ENCODE measurements around the gene SUPT3H.

SUPT3H gene

GRCh38 chr6:45196121-45196520 is 181.6 kb downstream of the SUPT3H start:
- CTCF ChIA-PET, result no interaction called here
- POLR2A ChIA-PET, result no interaction called here
- DNase-seq (ENCODE audit: extremely low spot score), result no peak
- TF ChIP-seq CTCF (IDR thresholded peaks at IDR 0.05; ENCODE audit: control extremely low read depth, extremely low read depth, low read depth, missing control alignments), result no peak

GRCh38 chr6:45195137-45195536 is 182.6 kb downstream of the SUPT3H start:
- ChIA-PET CTCF (no interaction called here), POLR2A (no interaction called here)
- no peak for DNase-seq (ENCODE audit: extremely low spot score)
- no peak for TF ChIP-seq CTCF (IDR thresholded peaks at IDR 0.05; ENCODE audit: control extremely low read depth, extremely low read depth, low read depth, missing control alignments)

- ChIA-PET POLR2A (no interaction called here), CTCF (interaction anchor here (1.1 kb wide), 1 partner anchor 33 kb away, joined by 3 read pairs; no protein-coding TSS in a partner anchor)
- no peak for TF ChIP-seq CTCF (IDR thresholded peaks at IDR 0.05; ENCODE audit: control extremely low read depth, extremely low read depth, low read depth, missing control alignments)
- DNase-seq (ENCODE audit: extremely low spot score), result no peak
Measured at GRCh38 chr6:45192556-45192955, 185.2 kb downstream of the SUPT3H start.

- ChIA-PET POLR2A (no interaction called here), CTCF (interaction anchor here (0.7 kb wide), 1 partner anchor 9 kb away, joined by 3 read pairs; no protein-coding TSS in a partner anchor)
- no peak for DNase-seq (ENCODE audit: extremely low spot score)
- no peak for TF ChIP-seq CTCF (IDR thresholded peaks at IDR 0.05; ENCODE audit: control extremely low read depth, extremely low read depth, low read depth, missing control alignments)
Measured at GRCh38 chr6:45191414-45191813, 186.3 kb downstream of the SUPT3H start.

GRCh38 chr6:45187836-45188235 is 189.9 kb downstream of the SUPT3H start:
- ChIA-PET POLR2A (no interaction called here), CTCF (no interaction called here)
- DNase-seq (ENCODE audit: extremely low spot score), result no peak
- TF ChIP-seq CTCF (IDR thresholded peaks at IDR 0.05; ENCODE audit: control extremely low read depth, extremely low read depth, low read depth, missing control alignments), result no peak

GRCh38 chr6:45185403-45186251 is 192.1 kb downstream of the SUPT3H start:
- ChIA-PET CTCF (interaction anchor here (0.9 kb wide), 1 partner anchor 333 kb away, joined by 3 read pairs; no protein-coding TSS in a partner anchor), POLR2A (interaction anchor here (0.6 kb wide), 1 partner anchor 19 kb away, joined by 3 read pairs; no protein-coding TSS in a partner anchor)
- DNase-seq (ENCODE audit: extremely low spot score), result no peak
- no peak for TF ChIP-seq CTCF (IDR thresholded peaks at IDR 0.05; ENCODE audit: control extremely low read depth, extremely low read depth, low read depth, missing control alignments)
